Peyer's patch (tissue), 4 donors: ENCODE data around the gene INA.

ENCODE experiments used
- CTCF ChIP-seq, 6 experiments: fragments of 450-650 bp in 4 of 6; fragments of 200-600 bp in 2 of 6; sonication (generic) in 1 of 6; IDR thresholded peaks; one replicate each; pipeline ENCODE4 v1.5.1; 2017 to 2019; ENCODE audit warnings: antibody characterized with exemption in 6 of 6, mild to moderate bottlenecking in 3 of 6, moderate library complexity in 1 of 6
- POLR2A ChIP-seq, 2 donors: fragments of 450-650 bp; IDR thresholded peaks; one replicate each; pipeline ENCODE4 v1.5.1; 2017; ENCODE audit warnings: antibody characterized with exemption in 2 of 2, mild to moderate bottlenecking in 2 of 2, moderate library complexity in 2 of 2

GRCh38 chr10:103254538-103255325 lies 22.2 kb upstream of the INA start:
- TF ChIP-seq POLR2A (IDR thresholded peaks at IDR 0.05): no peak
- no peak for TF ChIP-seq CTCF (IDR thresholded peaks at IDR 0.05)
